ENCODE results near the gene STX12. TPM values are rescaled to one million over a fixed set of nuclear protein-coding genes. Genes with fewer than 3 reads are reported as not detected.
"Not testable (repeated sequence)": the region's sequence is repeated elsewhere in the genome, so short reads cannot be mapped to it uniquely, and the experiment has no call there.

The STX12 gene
- total RNA-seq, 1 experiment from 2014 or later = 9.9 TPM

DNA sequence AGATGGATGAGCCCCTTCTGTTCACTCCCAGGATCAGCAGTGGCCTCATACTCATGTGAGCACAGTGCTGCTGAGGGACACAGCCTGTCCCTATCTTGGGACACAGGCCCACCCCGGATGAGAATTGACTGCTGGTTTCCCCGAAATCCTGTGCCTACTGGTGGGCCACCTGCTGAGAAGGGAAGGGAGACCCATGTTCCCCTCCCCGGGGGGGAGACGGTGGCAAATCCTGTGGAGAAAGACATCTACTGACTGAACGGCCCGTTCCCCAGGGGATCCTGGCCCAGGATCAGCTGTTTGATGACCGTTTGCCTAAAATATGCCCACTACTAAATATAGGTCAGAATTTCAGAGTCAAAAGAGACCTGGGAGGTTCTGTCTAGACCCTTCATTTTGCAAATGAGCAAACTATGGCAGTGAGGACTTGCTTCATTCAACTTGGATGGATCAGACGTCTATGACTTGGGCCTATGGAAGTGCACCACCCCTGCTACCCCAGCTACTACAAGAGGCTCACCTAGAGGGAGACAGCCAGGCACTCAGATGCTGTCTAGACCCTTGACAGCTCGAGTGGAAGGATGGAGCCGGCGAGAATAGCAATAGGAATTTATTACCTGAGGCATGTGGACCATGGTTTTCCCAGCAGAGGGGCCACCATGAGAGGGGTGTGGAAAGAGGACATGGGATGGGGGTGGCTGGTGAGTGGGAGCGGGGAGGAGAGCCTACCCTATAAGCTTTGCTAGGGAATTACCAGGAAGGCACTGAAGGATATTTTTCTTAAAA, 83.7 kb downstream of the STX12 start:
- no peak overlapping the region for H3K4me2 ChIP-seq (ENCODE audit: insufficient read depth, insufficient read length, low read length)
- H2BK12ac ChIP-seq (ENCODE audit: insufficient read length, low read depth, low read length) = no peak overlapping the region
- H4K8ac ChIP-seq (replicated peaks; ENCODE audit: insufficient read length, low read depth, low read length) = no peak overlapping the region
- no peak overlapping the region for H2BK15ac ChIP-seq (ENCODE audit: low read depth, low read length)
- no peak overlapping the region for H3K18ac ChIP-seq (ENCODE audit: insufficient read length, low read depth, low read length)
- no peak overlapping the region for H2AFZ ChIP-seq (ENCODE audit: low read length)
- peaks cover 3 to 6% (median 4%) of the 10 kb centered on the region in 3 experiments; a peak in 6 of 7 replicates for H3K36me3 Mint-ChIP-seq (ENCODE audit: insufficient read depth in 1 of 3, low read depth in 3 of 3)
- no peaks in the 10 kb centered on the region for H3K79me2 ChIP-seq (ENCODE audit: insufficient read depth, low read length)
- no peak overlapping the region for H3K56ac ChIP-seq (ENCODE audit: insufficient read length, low read depth, low read length)
- no peaks in the 10 kb centered on the region for H4K20me1 ChIP-seq (ENCODE audit: control insufficient read depth, insufficient read depth, insufficient read length)
- H3K14ac ChIP-seq (ENCODE audit: insufficient read depth, low read length) = no peak overlapping the region
- no peaks in the 10 kb centered on the region for H3K23me2 ChIP-seq (ENCODE audit: insufficient read length, low read depth, low read length, poor library complexity, severe bottlenecking)
- no peaks in the 10 kb centered on the region for H3K4me1 ChIP-seq (ENCODE audit: insufficient read depth, low read length)
- H2AK5ac ChIP-seq (ENCODE audit: insufficient read length, low read length) = no peak overlapping the region
- H3K4me3 Mint-ChIP-seq = no peak overlapping the region
- no peaks in the 10 kb centered on the region for H3K27me3 ChIP-seq (ENCODE audit: insufficient read depth, low read length)
- H3K27me3 Mint-ChIP-seq (ENCODE audit: low read depth) = no peaks in the 10 kb centered on the region; the same call in 1 of the 2 replicates
- H3K4me1 Mint-ChIP-seq = peaks cover 10 to 13% of the 10 kb centered on the region in 2 experiments; a peak in 2 of 4 replicates
- no peaks in the 10 kb centered on the region for H3K79me1 ChIP-seq (ENCODE audit: insufficient read depth, low read depth, low read length, poor library complexity, severe bottlenecking)
- WGBS (ENCODE audit: extremely low coverage, insufficient read length, low lambda C conversion rate) = no CpG with 5 or more reads among the region's 12 CpGs
- TF ChIP-seq, protein P1, sequence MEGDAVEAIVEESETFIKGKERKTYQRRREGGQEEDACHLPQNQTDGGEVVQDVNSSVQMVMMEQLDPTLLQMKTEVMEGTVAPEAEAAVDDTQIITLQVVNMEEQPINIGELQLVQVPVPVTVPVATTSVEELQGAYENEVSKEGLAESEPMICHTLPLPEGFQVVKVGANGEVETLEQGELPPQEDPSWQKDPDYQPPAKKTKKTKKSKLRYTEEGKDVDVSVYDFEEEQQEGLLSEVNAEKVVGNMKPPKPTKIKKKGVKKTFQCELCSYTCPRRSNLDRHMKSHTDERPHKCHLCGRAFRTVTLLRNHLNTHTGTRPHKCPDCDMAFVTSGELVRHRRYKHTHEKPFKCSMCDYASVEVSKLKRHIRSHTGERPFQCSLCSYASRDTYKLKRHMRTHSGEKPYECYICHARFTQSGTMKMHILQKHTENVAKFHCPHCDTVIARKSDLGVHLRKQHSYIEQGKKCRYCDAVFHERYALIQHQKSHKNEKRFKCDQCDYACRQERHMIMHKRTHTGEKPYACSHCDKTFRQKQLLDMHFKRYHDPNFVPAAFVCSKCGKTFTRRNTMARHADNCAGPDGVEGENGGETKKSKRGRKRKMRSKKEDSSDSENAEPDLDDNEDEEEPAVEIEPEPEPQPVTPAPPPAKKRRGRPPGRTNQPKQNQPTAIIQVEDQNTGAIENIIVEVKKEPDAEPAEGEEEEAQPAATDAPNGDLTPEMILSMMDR (conservative IDR thresholded peaks at IDR 0.05) = no peak
- H3K27ac ChIP-seq (ENCODE audit: insufficient read length, low read depth, low read length) = no peak overlapping the region
- no peak overlapping the region for H3T11ph ChIP-seq (ENCODE audit: low read length)
- H2BK5ac ChIP-seq (ENCODE audit: insufficient read length, low read length) = no peak overlapping the region
- peak overlapping the region in 2 of 3 experiments; percentile 11 to 27; a peak in 1 of 7 replicates for H3K27ac Mint-ChIP-seq
- peaks cover 3% of the 10 kb centered on the region for H3K9me3 ChIP-seq (ENCODE audit: control insufficient read depth, low read depth, low read length)
- no peak overlapping the region for H3K9ac ChIP-seq (ENCODE audit: extremely low read depth, insufficient read length, low read length)
- no peak overlapping the region for H4K5ac ChIP-seq (ENCODE audit: insufficient read length, low read depth, low read length)
- no peak overlapping the region for H2BK120ac ChIP-seq (ENCODE audit: low read depth, low read length, poor library complexity, severe bottlenecking)
- H2BK20ac ChIP-seq (ENCODE audit: low read depth, low read length, poor library complexity, severe bottlenecking) = no peak overlapping the region
- no peak overlapping the region for H3K23ac ChIP-seq (ENCODE audit: insufficient read length, low read depth, low read length)
- peaks cover 2 to 4% of the 10 kb centered on the region in 2 experiments; a peak in 2 of 5 replicates for H3K9me3 Mint-ChIP-seq
- no peak for DNase-seq
- no peak overlapping the region for H3K4ac ChIP-seq (ENCODE audit: low read depth, low read length)
- H4K91ac ChIP-seq (ENCODE audit: insufficient read length, low read depth, low read length) = no peak overlapping the region

DNA sequence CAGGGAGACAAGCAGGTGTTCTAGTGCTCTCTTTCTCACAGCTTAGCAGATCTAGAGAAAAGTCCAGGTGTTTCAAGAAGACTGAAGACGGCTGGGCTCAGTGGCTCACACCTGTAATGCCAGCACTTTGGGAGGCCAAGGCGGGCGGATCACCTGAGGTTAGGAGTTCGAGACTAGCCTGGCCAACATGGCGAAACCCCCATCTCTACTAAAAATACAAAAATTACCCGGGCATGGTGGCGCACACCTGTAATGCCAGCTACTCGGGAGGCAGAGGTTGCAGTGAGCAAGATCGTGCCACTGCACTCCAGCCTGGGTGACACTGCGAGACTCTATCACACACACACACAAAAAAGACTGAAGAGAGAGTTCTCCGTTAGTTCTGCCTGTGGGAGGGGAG, 84.5 kb downstream of the STX12 start:
- no CpG with 5 or more reads among the region's 11 CpGs for WGBS (ENCODE audit: extremely low coverage, insufficient read length, low lambda C conversion rate)
- H3K27ac ChIP-seq (ENCODE audit: insufficient read length, low read depth, low read length) = not testable (repeated sequence)

More for the DNA sequence above, 84.5 kb downstream of the STX12 start:
- H2BK20ac ChIP-seq (ENCODE audit: low read depth, low read length, poor library complexity, severe bottlenecking); H2BK120ac ChIP-seq (ENCODE audit: low read depth, low read length, poor library complexity, severe bottlenecking); H4K20me1 ChIP-seq (ENCODE audit: control insufficient read depth, insufficient read depth, insufficient read length); H3K23ac ChIP-seq (ENCODE audit: insufficient read length, low read depth, low read length); H3K27me3 Mint-ChIP-seq (ENCODE audit: low read depth); H3K9me3 ChIP-seq (ENCODE audit: control insufficient read depth, low read depth, low read length); H3K4me2 ChIP-seq (ENCODE audit: insufficient read depth, insufficient read length, low read length); H3K4ac ChIP-seq (ENCODE audit: low read depth, low read length); H3K79me2 ChIP-seq (ENCODE audit: insufficient read depth, low read length); H3K9ac ChIP-seq (ENCODE audit: extremely low read depth, insufficient read length, low read length); H3K27ac Mint-ChIP-seq; H3K27me3 ChIP-seq (ENCODE audit: insufficient read depth, low read length); H3K56ac ChIP-seq (ENCODE audit: insufficient read length, low read depth, low read length); H3K18ac ChIP-seq (ENCODE audit: insufficient read length, low read depth, low read length); H3K23me2 ChIP-seq (ENCODE audit: insufficient read length, low read depth, low read length, poor library complexity, severe bottlenecking); H3K4me3 Mint-ChIP-seq; H2AK5ac ChIP-seq (ENCODE audit: insufficient read length, low read length); H3K36me3 Mint-ChIP-seq (ENCODE audit: insufficient read depth in 1 of 3, low read depth in 3 of 3); DNase-seq; H3K14ac ChIP-seq (ENCODE audit: insufficient read depth, low read length); H2BK15ac ChIP-seq (ENCODE audit: low read depth, low read length); H4K91ac ChIP-seq (ENCODE audit: insufficient read length, low read depth, low read length); H3K4me1 ChIP-seq (ENCODE audit: insufficient read depth, low read length); H2BK12ac ChIP-seq (ENCODE audit: insufficient read length, low read depth, low read length); H3K79me1 ChIP-seq (ENCODE audit: insufficient read depth, low read depth, low read length, poor library complexity, severe bottlenecking); H3K9me3 Mint-ChIP-seq; H3T11ph ChIP-seq (ENCODE audit: low read length); H4K8ac ChIP-seq (replicated peaks; ENCODE audit: insufficient read length, low read depth, low read length); H4K5ac ChIP-seq (ENCODE audit: insufficient read length, low read depth, low read length); H2AFZ ChIP-seq (ENCODE audit: low read length); H2BK5ac ChIP-seq (ENCODE audit: insufficient read length, low read length): not testable (repeated sequence)
- H3K4me1 Mint-ChIP-seq = peaks cover 10 to 17% of the 10 kb centered on the region in 2 experiments; a peak in 2 of 4 replicates
